Aorta (tissue), 5 donors: Measurements from ENCODE around the gene ARHGEF16. TPM values are rescaled to one million over a fixed set of nuclear protein-coding genes. Genes with fewer than 3 reads are reported as not detected.
A peak's percentile ranks its signal among the peaks of the same experiment; 100 is the strongest.

Source experiments
- ATAC-seq: fragments of 200-7000 bp; cut with Tn5 transposase; one replicate; pipeline ENCODE4 v1.9.1; 2022; ENCODE audit warnings: moderate library complexity; ENCODE audit not compliant: low FRiP score
- DNase-seq, 2 donors: peaks; one replicate each; pipeline ENCODE4 v3.0.0-alpha.2; 2020
- H3K27ac ChIP-seq, 2 donors: one replicate each; pipeline ENCODE4 v1.5.1; 2013; ENCODE audit warnings: low read length in 2 of 2, mild to moderate bottlenecking in 2 of 2, moderate library complexity in 2 of 2, control low read depth in 1 of 2, inconsistent platforms in 1 of 2, low read depth in 1 of 2
- H3K27me3 ChIP-seq, 2 donors: one replicate each; pipeline ENCODE4 v1.6.1; 2013; ENCODE audit warnings: control low read depth in 1 of 2, low read length in 1 of 2, mild to moderate bottlenecking in 1 of 2, moderate library complexity in 1 of 2; ENCODE audit not compliant: insufficient read depth in 2 of 2, control insufficient read depth in 1 of 2
- H3K36me3 ChIP-seq, 2 donors: one replicate each; pipeline ENCODE4 v1.6.1; 2013; ENCODE audit warnings: control low read depth in 1 of 2, low read length in 1 of 2, mild to moderate bottlenecking in 1 of 2; ENCODE audit not compliant: insufficient read depth in 2 of 2, control insufficient read depth in 1 of 2
- H3K4me1 ChIP-seq, 2 donors: one replicate each; pipeline ENCODE4 v1.6.1; 2013; ENCODE audit warnings: low read length in 2 of 2, control low read depth in 1 of 2, mild to moderate bottlenecking in 1 of 2, moderate library complexity in 1 of 2; ENCODE audit not compliant: insufficient read depth in 2 of 2, control insufficient read depth in 1 of 2
- H3K4me3 ChIP-seq, 2 donors: one replicate each; pipeline ENCODE4 v1.5.1; 2013; ENCODE audit warnings: low read length in 2 of 2, control low read depth in 1 of 2, mild to moderate bottlenecking in 1 of 2
- H3K9me3 ChIP-seq: one replicate; pipeline ENCODE4 v1.6.1; 2013; ENCODE audit warnings: mild to moderate bottlenecking, low read length; ENCODE audit not compliant: control insufficient read depth
- WGBS, 2 donors: extraction: QIAGEN DNeasy Blood & Tissue Kit; methylation state at CpG; one replicate each; pipeline ENCODE4 v1.1.7; 2013; 5-methylcytosine and 5-hydroxymethylcytosine counted together
- intact Hi-C, 2 donors: fragments of 100-400 bp; cut with DNase I; formaldehyde crosslinking; loops; one replicate each; pipeline versions ENCODE4 v1.14.2 to v1.15.0; 2022
- polyA plus RNA-seq, 2 donors: library from polyadenylated mRNA; stranded (reverse); fragments of 200-250 nt; gene quantifications; one replicate each; pipeline ENCODE4 v1.2.3, GENCODE V29; 2013
- total RNA-seq, 2 donors: library from RNA; stranded (reverse); fragmentation: NEBNext Ultra II Directional; extraction: Animal tissue kit (Norgen Biotek cat#: 25700); gene quantifications; one replicate each; pipeline ENCODE4 v1.2.1, GENCODE V29; 2021
- donor health status: healthy with polysubstance abuse.
- donor health status: Bipolar disorder and iron deficiency.
- donor health status: DM: no; HTN: no; CAD: no.
- donor health status: DM: no; HTN: no; CAD: no.
- donor health status: DM: yes; HTN: yes; CAD: no.

ARHGEF16 gene
- total and polyA plus RNA-seq, 4 donors = 0.62 to 8.8 (median 1.4) TPM; not detected in 1

DNA sequence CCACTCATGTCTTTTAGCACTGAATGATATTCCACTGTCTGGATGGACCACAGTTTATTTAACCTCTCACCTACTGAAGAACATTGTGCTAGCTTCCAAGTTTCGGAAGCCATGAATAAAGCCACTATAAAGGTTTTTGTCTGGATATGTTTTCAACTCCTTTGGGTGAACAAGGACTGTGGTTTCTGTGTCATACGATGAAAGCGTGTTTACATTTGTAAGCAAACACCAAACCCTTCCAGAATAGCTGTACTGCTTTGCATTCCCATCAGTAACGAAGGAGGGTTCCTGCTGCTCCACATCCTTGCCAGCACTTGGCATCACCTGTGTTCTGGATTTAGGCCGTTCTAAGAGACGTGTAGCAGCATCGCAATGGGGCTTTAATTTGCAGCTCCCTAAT lies 10.7 kb upstream of the ARHGEF16 start:
- H3K36me3 ChIP-seq = no peaks in the 10 kb centered on the region
- intact Hi-C loops = no loop called here
- ATAC-seq (no peak), DNase-seq (no peak)
- WGBS, 2 donors = 85 to 86% methylated on average over 7 of the region's 7 CpGs
- no peak overlapping the region for H3K27ac ChIP-seq
- H3K4me1 ChIP-seq = no peaks in the 10 kb centered on the region
- H3K27me3 ChIP-seq = no peaks in the 10 kb centered on the region
- no peaks in the 10 kb centered on the region for H3K9me3 ChIP-seq
- no peak overlapping the region for H3K4me3 ChIP-seq

DNA sequence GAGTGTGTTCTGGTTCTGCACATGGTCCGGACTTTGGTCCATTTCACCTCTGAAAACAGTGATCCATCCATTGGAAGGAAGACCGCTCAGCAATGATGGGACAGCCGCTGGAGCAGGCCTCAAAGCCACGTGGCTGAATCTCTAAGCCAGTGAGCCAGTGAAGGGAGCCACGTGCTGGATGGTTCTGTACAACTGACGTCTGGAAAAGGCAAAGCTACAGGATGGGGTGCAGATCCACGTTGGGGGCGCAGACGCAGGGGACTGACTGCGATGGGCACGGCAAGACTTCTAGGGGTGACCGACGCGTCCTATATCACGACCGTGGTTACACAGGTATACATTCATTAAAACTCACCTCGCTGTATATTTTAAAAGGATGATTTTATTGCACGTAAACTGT lies 10.2 kb upstream of the ARHGEF16 start:
- WGBS, 2 donors = 95% methylated on average over 18 of the region's 18 CpGs
- Histone ChIP-seq H3K4me3 (no peak overlapping the region), H3K4me1 (no peaks in the 10 kb centered on the region), H3K9me3 (no peaks in the 10 kb centered on the region), H3K27ac (no peak overlapping the region), H3K27me3 (no peaks in the 10 kb centered on the region), H3K36me3 (no peaks in the 10 kb centered on the region)
- intact Hi-C loops = no loop called here
- DNase-seq (peak in 1 of 2 donors; percentile 21), ATAC-seq (no peak)

DNA sequence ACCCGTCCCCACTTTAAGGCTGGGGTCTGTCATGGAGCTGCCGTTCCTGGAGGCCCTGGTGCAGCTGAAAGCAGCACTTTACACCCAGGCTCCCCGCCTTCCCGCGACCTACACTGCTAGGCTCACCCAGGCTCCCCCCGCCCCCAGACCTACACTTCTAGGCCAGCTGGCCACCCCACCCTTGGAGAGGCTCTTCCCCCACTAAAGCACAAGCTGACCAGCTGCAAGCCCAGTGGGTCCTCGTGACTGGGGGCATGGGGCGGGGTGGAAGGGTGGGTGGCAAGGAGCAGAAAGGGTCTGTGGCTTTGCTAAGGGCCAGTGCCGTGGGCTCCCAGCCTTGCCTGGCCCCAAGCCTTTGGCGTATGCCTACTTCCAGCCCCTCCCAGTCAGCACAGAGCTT lies 9.7 kb upstream of the ARHGEF16 start:
- Histone ChIP-seq H3K4me3 (no peak overlapping the region), H3K4me1 (no peaks in the 10 kb centered on the region), H3K9me3 (no peaks in the 10 kb centered on the region), H3K36me3 (no peaks in the 10 kb centered on the region), H3K27me3 (no peaks in the 10 kb centered on the region), H3K27ac (no peak overlapping the region)
- ATAC-seq (no peak), DNase-seq (peak in 1 of 2 donors; percentile 25)
- intact Hi-C loops = no loop called here
- WGBS, 2 donors = 74 to 78% methylated on average over 10 of the region's 10 CpGs

DNA sequence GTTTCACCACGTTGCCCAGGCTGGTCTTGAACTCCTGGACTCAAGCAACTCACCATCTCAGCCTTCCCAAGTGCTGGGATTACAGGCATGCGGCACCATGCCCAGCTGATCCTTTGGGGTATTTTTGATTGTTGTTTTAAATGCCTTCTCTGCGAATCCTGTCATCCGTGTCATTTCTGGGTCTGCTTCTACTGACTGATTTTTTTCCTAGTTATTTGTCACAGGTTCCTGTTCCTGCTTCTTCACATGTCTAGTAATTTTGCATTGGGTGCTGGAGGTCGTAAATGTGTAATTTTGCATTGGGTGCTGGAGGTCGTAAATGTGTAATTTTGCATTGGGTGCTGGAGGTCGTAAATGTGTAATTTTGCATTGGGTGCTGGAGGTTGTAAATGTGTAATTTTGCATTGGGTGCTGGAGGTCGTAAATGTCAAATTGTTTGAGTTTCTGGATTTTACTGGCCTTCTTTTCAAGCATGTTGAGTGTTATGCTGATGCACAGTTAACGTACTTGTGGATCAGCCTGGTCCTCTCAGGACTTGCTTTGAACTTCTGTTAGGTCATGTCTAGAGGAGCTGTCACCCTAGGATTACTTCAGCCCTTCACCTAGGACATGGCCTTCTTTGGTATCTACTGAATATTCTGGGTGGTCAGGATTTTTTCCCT lies 4.1 kb upstream of the ARHGEF16 start:
- intact Hi-C loops = loop anchor here (5.0 to 10.0 kb wide), 2 partner anchors 272 to 344 kb away; partner anchors contain the start of gene LRRC47 (in 2 of the 2)
- H3K4me3 ChIP-seq = no peak overlapping the region
- no peaks in the 10 kb centered on the region for H3K27me3 ChIP-seq
- 88 to 90% methylated on average over 9 of the region's 9 CpGs for WGBS, 2 donors
- H3K9me3 ChIP-seq = no peaks in the 10 kb centered on the region
- H3K27ac ChIP-seq = no peak overlapping the region
- H3K36me3 ChIP-seq = no peaks in the 10 kb centered on the region
- no peak for DNase-seq
- no peak for ATAC-seq
- H3K4me1 ChIP-seq = no peaks in the 10 kb centered on the region

DNA sequence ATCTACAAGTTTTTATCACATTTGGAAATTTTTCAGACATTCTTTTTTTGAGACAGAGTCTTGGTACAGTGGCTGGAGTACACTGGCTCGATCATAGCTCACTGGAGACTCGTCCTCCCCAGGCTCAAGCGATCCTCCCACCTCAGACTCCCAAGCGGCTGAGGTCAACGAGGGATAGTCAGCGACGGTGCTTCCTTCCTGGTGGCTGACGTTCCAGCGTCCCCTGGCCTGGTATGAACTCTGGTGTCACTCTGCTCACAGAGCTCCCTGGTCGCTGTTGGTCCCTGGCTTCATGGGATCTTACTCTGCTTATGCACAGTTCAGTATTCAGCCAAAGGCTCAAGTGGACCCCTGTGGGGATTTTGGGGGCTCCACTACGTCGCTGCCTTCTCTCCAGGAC lies 3.5 kb upstream of the ARHGEF16 start:
- 84 to 89% methylated on average over 12 of the region's 12 CpGs for WGBS, 2 donors
- ATAC-seq = no peak
- H3K27me3 ChIP-seq = no peaks in the 10 kb centered on the region

DNA sequence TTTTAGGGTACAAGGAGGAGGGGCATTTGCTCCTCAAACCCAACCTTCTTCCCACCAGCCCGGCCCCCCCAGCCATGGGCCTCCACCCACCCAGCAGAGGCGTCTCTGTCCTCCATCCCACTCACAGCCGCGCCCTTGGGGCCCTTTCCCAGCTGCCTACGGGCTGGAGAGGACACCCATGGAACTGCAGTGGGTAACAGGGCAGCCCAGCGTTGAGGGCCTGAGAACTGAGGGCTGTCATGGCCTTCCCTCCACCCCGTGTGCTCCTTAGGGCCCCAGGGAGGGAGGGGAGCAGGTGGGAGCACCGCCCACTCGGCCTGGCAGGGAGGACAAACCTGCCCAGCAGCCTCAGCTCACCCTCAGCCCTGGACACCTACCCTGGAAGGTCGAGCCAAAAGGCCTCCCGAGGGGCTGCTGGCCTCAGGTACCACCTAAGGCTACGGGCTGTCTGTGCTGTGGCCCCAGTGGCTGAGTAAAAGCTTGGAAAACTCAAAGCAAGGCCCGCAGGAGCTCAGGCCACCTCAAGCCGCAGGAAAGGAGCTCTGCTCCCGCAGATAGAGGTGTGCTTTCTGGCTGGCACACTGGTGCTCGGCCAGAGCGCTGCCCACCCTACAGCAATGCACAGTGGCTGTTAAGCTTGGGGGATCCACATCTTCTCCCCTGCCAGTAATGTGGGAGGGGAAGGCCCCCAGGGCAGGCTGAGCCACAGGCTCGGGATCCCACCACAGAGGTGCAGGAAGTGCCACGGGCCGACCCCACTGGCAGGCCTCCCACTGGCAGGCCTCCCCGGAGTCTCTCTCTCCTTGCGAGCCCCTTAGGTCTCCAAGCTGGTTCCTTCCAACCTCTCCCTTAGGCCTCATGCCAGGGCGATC lies 2.2 kb upstream of the ARHGEF16 start:
- H3K9me3 ChIP-seq = no peaks in the 10 kb centered on the region
- intact Hi-C loops = loop anchor here (2.0 to 10.0 kb wide), 3 partner anchors 169 to 343 kb away; partner anchors contain the start of gene LRRC47 (in 2 of the 2)
- H3K4me3 ChIP-seq = no peak overlapping the region
- no peaks in the 10 kb centered on the region for H3K36me3 ChIP-seq
- no peaks in the 10 kb centered on the region for H3K27me3 ChIP-seq
- WGBS, 2 donors = 78 to 84% methylated on average over 23 of the region's 23 CpGs
- DNase-seq (peak in 1 of 2 donors; percentile 40), ATAC-seq (no peak)
- H3K4me1 ChIP-seq = no peaks in the 10 kb centered on the region
- H3K27ac ChIP-seq = no peak overlapping the region

More for the DNA sequence above, 3.5 kb upstream of the ARHGEF16 start:
- Histone ChIP-seq H3K27ac (no peak overlapping the region), H3K36me3 (no peaks in the 10 kb centered on the region), H3K9me3 (no peaks in the 10 kb centered on the region), H3K4me1 (no peaks in the 10 kb centered on the region), H3K4me3 (no peak overlapping the region)
- intact Hi-C loops = loop anchor here (5.0 to 10.0 kb wide), 2 partner anchors 271 to 344 kb away; partner anchors contain the start of gene LRRC47 (in 2 of the 2)
- DNase-seq = peak in 1 of 2 donors; percentile 13

DNA sequence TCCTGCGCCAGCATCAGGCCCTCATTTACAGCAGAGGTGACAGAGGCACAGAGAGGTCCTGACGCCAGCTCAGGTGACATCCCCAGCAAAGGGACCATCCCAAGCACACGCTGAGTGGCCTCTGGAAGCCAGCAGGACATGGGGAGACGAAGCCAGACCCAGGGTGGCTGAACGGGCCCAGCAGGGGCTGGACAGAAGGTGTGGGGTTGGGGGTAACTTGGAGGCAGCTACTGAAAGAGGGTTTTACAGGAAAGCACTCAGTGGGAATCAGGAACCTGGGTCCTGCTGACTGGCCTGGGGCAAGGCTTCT lies 1.6 kb upstream of the ARHGEF16 start:
- no peak overlapping the region for H3K4me3 ChIP-seq
- intact Hi-C loops = loop anchor here (2.0 to 10.0 kb wide), 3 partner anchors 168 to 342 kb away; partner anchors contain the start of gene LRRC47 (in 2 of the 2)
- no peaks in the 10 kb centered on the region for H3K36me3 ChIP-seq
- H3K27ac ChIP-seq = no peak overlapping the region
- WGBS, 2 donors = 62 to 69% methylated on average over 5 of the region's 5 CpGs
- DNase-seq (no peak), ATAC-seq (no peak)
- no peaks in the 10 kb centered on the region for H3K4me1 ChIP-seq
- no peaks in the 10 kb centered on the region for H3K27me3 ChIP-seq
- H3K9me3 ChIP-seq = no peaks in the 10 kb centered on the region

DNA sequence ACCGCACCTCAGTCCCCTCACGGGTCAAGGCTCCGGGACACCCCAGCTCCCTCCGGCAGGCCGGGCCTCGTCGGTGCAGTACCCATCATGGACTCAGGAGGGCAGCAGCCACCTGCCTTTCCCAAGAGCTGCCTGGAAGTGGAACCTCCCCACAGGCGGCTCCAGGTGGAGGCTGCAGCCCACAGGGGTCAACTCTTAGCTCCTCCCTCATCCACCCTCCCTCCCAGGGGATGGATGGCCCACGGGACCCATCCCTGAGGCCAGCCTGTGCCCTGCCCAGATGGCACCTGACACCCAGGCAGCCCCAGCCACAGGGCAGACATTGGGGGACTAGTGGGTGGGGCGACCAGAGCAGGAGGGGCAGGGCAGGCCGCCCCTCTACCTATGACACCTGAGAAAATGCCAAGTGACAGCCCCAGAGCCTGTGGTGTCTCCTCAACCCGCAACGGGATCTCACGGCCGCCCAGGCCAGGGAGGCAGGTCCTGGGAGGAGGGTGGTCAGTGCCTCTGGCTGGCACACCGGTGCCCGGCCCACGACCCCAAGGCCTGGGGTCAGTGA lies 1.2 kb upstream of the ARHGEF16 start:
- Histone ChIP-seq H3K27ac (no peak overlapping the region), H3K27me3 (no peaks in the 10 kb centered on the region), H3K9me3 (no peaks in the 10 kb centered on the region), H3K4me3 (no peak overlapping the region), H3K4me1 (no peaks in the 10 kb centered on the region), H3K36me3 (no peaks in the 10 kb centered on the region)
- intact Hi-C loops = loop anchor here (2.0 to 10.0 kb wide), 3 partner anchors 168 to 342 kb away; partner anchors contain the start of gene LRRC47 (in 2 of the 2)
- 26 to 27% methylated on average over 18 of the region's 18 CpGs for WGBS, 2 donors
- DNase-seq = peak; percentile 80 to 92
- ATAC-seq = peak; percentile 89
